Measurements from ENCODE around the gene ABL2. TPM values are rescaled to one million over a fixed set of nuclear protein-coding genes. Genes with fewer than 3 reads are reported as not detected.

ABL2 gene
- total RNA-seq, 2 donors from 2014 or later: 37.2 to 63.5 TPM

GRCh38 chr1:179081687-179082332, 147.7 kb downstream of the ABL2 start, which contains the start of gene TOR3A:
TSS of gene TOR3A (plus strand) at chr1:179082070. CDS start at chr1:179082129, 59 bp downstream.
- intact Hi-C loops (cut with DNase I): loop anchor here in 1 of 2 donors (5.0 kb wide), 1 partner anchor 285 kb away; the partner anchor contains the start of gene AXDND1
- DNase-seq (ENCODE audit: low spot score): peak; percentile 97

GRCh38 chr1:179080866-179081686, 148.4 kb downstream of the ABL2 start:
- intact Hi-C loops (cut with DNase I): loop anchor here in 1 of 2 donors (5.0 kb wide), 1 partner anchor 286 kb away; the partner anchor contains the start of gene AXDND1
- no peak for DNase-seq (ENCODE audit: low spot score)

- DNase-seq (ENCODE audit: low spot score): no peak
- intact Hi-C loops (cut with DNase I): loop anchor here in 1 of 2 donors (5.0 kb wide), 1 partner anchor 288 kb away; the partner anchor contains the start of gene AXDND1
Measured at GRCh38 chr1:179079113-179079761, 150.2 kb downstream of the ABL2 start.

GRCh38 chr1:179077396-179077795, 152.1 kb downstream of the ABL2 start:
- intact Hi-C loops (cut with DNase I): loop anchor here in 1 of 2 donors (5.0 kb wide), 1 partner anchor 290 kb away; the partner anchor contains the start of gene AXDND1
- DNase-seq (ENCODE audit: low spot score): no peak

GRCh38 chr1:179066471-179066870, 163.0 kb downstream of the ABL2 start:
- intact Hi-C loops (cut with DNase I): no loop called here
- DNase-seq (ENCODE audit: low spot score): no peak

- DNase-seq (ENCODE audit: low spot score): no peak
- intact Hi-C loops (cut with DNase I): no loop called here
Measured at GRCh38 chr1:179061360-179062282, 167.9 kb downstream of the ABL2 start.

GRCh38 chr1:179058487-179059483, 170.7 kb downstream of the ABL2 start:
- intact Hi-C loops (cut with DNase I): no loop called here
- DNase-seq (ENCODE audit: low spot score): no peak

GRCh38 chr1:179055937-179056336, 173.5 kb downstream of the ABL2 start:
- no peak for DNase-seq (ENCODE audit: low spot score)
- intact Hi-C loops (cut with DNase I): no loop called here

- DNase-seq (ENCODE audit: low spot score): no peak
- intact Hi-C loops (cut with DNase I): no loop called here
Measured at GRCh38 chr1:179053486-179053885, 176.0 kb downstream of the ABL2 start.

- intact Hi-C loops (cut with DNase I): no loop called here
- DNase-seq (ENCODE audit: low spot score): no peak
Measured at GRCh38 chr1:179052776-179053175, 176.7 kb downstream of the ABL2 start.

Other genes starting within 250 kb of the ABL2 start
- gene FAM20B, start 203.8 kb downstream of the ABL2 start, total RNA-seq: 10 to 100 TPM; 71.7 to 91.1 TPM
- gene TOR3A, start 147.6 kb downstream of the ABL2 start, total RNA-seq: 10 to 100 TPM; 13.0 to 18.3 TPM
- 10 to 100 TPM; 39.9 to 48.1 TPM for gene SOAT1, start 64.1 kb upstream of the ABL2 start, total RNA-seq
- gene AXDND1, start 136.3 kb upstream of the ABL2 start, total RNA-seq: not detected

Data from posterior vena cava (tissue), 2 donors.